Calu3 (cell line): ENCODE data around the gene ENTPD2. TPM values are rescaled to one million over a fixed set of nuclear protein-coding genes. Genes with fewer than 3 reads are reported as not detected.

ENCODE experiments used
- BruUV-seq: library from RNA; stranded (reverse); fragments of 400-500 nt; replicated peaks from 2 replicates; lab custom pipeline; 2021; lab: Mats Ljungman, UMichigan
- CTCF ChIA-PET: fragments of 300-600 bp; sonication (Branson Sonifier 250); formaldehyde crosslinking; loops from one replicate; lab custom pipeline; 2022; ENCODE audit warnings: antibody characterized with exemption; lab: Charles Lee
- DNase-seq: peaks from one replicate; pipeline ENCODE4 v3.0.0; 2022
- H3K27ac Mint-ChIP-seq: one replicate; pipeline ENCODE4 v1.8.0; 2022; ENCODE audit warnings: mixed read lengths; ENCODE audit not compliant: unreplicated experiment
- H3K27me3 Mint-ChIP-seq: one replicate; pipeline ENCODE4 v1.8.0; 2022; ENCODE audit warnings: mixed read lengths; ENCODE audit not compliant: unreplicated experiment
- H3K36me3 Mint-ChIP-seq: one replicate; pipeline ENCODE4 v1.8.0; 2022; ENCODE audit warnings: mild to moderate bottlenecking, moderate library complexity, mixed read lengths; ENCODE audit not compliant: insufficient read depth, unreplicated experiment
- H3K4me1 Mint-ChIP-seq: one replicate; pipeline ENCODE4 v1.8.0; 2022; ENCODE audit warnings: mild to moderate bottlenecking, low read depth, mixed read lengths; ENCODE audit not compliant: unreplicated experiment
- H3K4me3 Mint-ChIP-seq: one replicate; pipeline ENCODE4 v1.8.0; 2022; ENCODE audit warnings: mild to moderate bottlenecking, low read depth, moderate library complexity, mixed read lengths; ENCODE audit not compliant: unreplicated experiment
- H3K9me3 Mint-ChIP-seq: one replicate; pipeline ENCODE4 v1.8.0; 2022; ENCODE audit warnings: low read depth, mixed read lengths; ENCODE audit not compliant: unreplicated experiment
- intact Hi-C: fragments of 100-400 bp; cut with micrococcal nuclease; formaldehyde crosslinking; loops from one replicate; pipeline ENCODE4 v1.10.0; 2022; ENCODE audit not compliant: unreplicated experiment
- total RNA-seq: library from RNA; stranded (reverse); gene quantifications from 2 replicates; pipeline ENCODE4 v1.2.3, GENCODE V29; 2022
- TF ChIP-seq, protein P1 (sequence below): fragments of 200-600 bp; IDR thresholded peaks from one replicate; pipeline ENCODE4 v1.8.0; 2022; ENCODE audit warnings: antibody characterized with exemption; ENCODE audit not compliant: unreplicated experiment

ENTPD2 gene
- total RNA-seq, 1 experiment from 2014 or later, result 3.8 TPM

DNA sequence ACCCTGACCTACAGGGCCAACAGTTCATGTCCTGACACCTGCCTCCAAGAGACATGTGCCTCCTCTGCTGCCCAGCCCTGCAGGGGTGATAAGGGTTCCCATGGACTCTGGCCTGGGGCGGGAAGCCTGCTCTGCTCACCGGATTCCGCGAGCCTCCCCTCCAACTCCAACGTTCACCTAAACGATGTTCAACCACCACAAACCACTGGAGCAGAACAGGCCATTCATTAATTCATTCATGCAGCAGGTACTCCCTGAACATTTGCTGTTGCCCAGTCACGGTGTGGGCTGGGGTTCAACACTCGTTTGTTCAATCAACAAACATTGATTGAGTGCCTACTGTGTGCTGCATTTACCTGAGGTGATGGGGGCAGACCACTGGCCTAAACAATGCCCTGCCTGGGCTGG is 20.1 kb upstream of the ENTPD2 start:
- Mint-ChIP-seq H3K9me3 (no peaks in the 10 kb centered on the region), H3K4me1 (peaks cover 9% of the 10 kb centered on the region), H3K27me3 (no peaks in the 10 kb centered on the region), H3K4me3 (no peak overlapping the region), H3K27ac (no peak overlapping the region), H3K36me3 (peaks cover 22% of the 10 kb centered on the region)
- no TSS peak for BruUV-seq
- CTCF ChIA-PET, result interaction anchor here (1.5 kb wide), 1 partner anchor 9 kb away, joined by 3 read pairs; no protein-coding TSS in a partner anchor
- no peak for DNase-seq
- intact Hi-C loops, result no loop called here
- TF ChIP-seq, protein P1, sequence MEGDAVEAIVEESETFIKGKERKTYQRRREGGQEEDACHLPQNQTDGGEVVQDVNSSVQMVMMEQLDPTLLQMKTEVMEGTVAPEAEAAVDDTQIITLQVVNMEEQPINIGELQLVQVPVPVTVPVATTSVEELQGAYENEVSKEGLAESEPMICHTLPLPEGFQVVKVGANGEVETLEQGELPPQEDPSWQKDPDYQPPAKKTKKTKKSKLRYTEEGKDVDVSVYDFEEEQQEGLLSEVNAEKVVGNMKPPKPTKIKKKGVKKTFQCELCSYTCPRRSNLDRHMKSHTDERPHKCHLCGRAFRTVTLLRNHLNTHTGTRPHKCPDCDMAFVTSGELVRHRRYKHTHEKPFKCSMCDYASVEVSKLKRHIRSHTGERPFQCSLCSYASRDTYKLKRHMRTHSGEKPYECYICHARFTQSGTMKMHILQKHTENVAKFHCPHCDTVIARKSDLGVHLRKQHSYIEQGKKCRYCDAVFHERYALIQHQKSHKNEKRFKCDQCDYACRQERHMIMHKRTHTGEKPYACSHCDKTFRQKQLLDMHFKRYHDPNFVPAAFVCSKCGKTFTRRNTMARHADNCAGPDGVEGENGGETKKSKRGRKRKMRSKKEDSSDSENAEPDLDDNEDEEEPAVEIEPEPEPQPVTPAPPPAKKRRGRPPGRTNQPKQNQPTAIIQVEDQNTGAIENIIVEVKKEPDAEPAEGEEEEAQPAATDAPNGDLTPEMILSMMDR, result no peak

DNA sequence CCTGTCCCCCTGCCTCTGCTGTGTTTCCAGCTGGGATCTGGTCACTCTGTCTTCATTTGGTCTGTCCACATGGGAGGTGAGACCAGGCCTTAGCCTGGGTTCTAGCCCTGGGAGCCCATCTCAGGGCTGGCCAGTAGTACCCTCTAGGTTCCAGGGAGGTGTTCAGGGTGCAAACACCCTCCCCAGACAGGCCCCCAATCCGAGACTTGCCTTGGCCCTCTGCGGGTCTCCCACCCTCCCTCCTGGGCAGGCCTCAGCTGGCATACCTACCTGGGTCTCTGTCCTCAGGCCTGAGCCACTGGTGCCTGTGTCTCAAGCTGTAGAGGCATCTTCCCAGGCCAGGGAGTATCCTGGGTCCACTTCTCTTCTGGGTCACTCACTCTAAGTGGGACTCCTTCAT is 17.4 kb upstream of the ENTPD2 start:
- TF ChIP-seq, protein P1, result no peak
- Mint-ChIP-seq H3K4me1 (peaks cover 16% of the 10 kb centered on the region), H3K36me3 (peaks cover 25% of the 10 kb centered on the region), H3K27me3 (no peaks in the 10 kb centered on the region), H3K4me3 (peak overlapping the region; percentile 70), H3K9me3 (no peaks in the 10 kb centered on the region), H3K27ac (peak overlapping the region; percentile 44)
- CTCF ChIA-PET, result interaction anchor here (2.0 kb wide), 1 partner anchor 15 kb away, joined by 10 read pairs; the partner anchor contains the start of gene MAN1B1
- no peak for DNase-seq
- intact Hi-C loops, result no loop called here
- no TSS peak for BruUV-seq

DNA sequence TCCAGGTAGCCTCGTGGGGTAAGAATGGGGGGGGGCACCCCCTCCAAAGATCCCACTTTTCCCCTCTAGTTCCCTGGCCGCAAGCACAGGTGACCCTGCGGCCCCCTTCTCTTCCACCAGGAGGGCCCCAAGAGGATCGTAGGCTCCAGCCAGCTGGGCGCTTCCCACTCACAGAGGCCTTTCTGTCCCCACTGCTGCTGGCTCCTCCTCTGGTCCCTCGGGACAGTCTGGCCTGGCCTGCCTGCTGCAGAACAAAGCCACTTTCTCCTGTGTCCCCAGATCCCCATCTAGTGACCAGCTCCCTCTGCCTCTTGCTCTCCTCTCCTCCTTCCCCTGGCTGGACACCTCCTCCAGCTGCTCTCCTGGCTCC is 17.0 kb upstream of the ENTPD2 start:
- TF ChIP-seq, protein P1, result no peak
- peak overlapping the region; percentile 70 for H3K4me3 Mint-ChIP-seq
- peaks cover 25% of the 10 kb centered on the region for H3K36me3 Mint-ChIP-seq
- DNase-seq, result no peak
- intact Hi-C loops, result no loop called here
- H3K4me1 Mint-ChIP-seq, result peaks cover 16% of the 10 kb centered on the region
- no peaks in the 10 kb centered on the region for H3K27me3 Mint-ChIP-seq
- no peaks in the 10 kb centered on the region for H3K9me3 Mint-ChIP-seq
- CTCF ChIA-PET, result interaction anchor here (2.0 kb wide), 1 partner anchor 16 kb away, joined by 10 read pairs; the partner anchor contains the start of gene MAN1B1
- H3K27ac Mint-ChIP-seq, result peak overlapping the region; percentile 44
- BruUV-seq, result no TSS peak

DNA sequence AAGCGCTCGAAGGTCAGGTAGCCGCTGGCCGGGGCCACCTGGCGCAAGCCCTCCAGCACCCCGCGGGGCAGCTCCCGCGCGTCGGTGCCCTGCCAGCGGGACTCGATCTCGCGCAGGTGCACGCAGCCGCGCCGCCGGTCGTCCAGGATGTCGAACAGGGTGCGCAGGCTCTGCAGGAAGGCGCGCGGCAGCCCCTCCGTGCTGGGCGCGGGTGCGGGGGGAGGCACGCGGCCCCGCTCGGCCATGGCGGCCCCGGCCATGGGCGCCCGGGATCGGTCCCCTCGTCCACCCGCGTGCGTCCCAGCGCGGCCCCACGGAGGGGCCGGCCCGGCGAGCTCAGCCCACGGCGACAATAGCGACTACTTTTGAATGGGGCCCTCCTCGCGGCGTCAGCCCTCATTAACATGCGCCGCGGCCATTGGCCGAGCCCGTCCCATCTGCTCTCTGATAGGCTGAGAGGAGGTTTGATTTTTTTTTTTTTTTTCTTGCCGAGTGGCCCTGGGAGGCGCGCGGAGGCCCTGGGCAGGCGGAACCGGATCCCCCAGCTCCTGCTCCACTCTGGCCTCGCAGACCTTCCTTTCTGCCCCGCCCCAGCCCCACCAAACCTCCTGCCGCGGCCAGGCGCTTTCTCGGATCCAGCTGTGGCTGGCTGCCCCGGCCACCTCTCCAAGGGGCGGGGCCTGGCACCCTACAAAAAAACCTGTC is 16.5 kb upstream of the ENTPD2 start, which contains the start of gene SAPCD2:
Gene SAPCD2, minus strand, starts transcription at position 357 of the 705 bp plus-strand sequence. Its CDS starts 97 bp downstream, at position 260.
- Mint-ChIP-seq H3K9me3 (no peaks in the 10 kb centered on the region), H3K4me3 (peak within 1 kb of the TSS; percentile 70), H3K27me3 (no peaks in the 10 kb centered on the region), H3K4me1 (peaks cover 16% of the 10 kb centered on the region), H3K36me3 (peaks cover 25% of the 10 kb centered on the region), H3K27ac (peak within 1 kb of the TSS; percentile 44)
- TF ChIP-seq, protein P1, result no peak
- DNase-seq, result peak; percentile 83
- CTCF ChIA-PET, result interaction anchor here (0.6 to 3.0 kb wide), 4 partner anchors 16 to 81 kb away, joined by 3 to 10 read pairs (median 6); partner anchors contain the start of genes MAN1B1 and NPDC1
- BruUV-seq, result no TSS peak
- intact Hi-C loops, result no loop called here
